ENCODE data around the gene ULK3.

ULK3 gene

DNA sequence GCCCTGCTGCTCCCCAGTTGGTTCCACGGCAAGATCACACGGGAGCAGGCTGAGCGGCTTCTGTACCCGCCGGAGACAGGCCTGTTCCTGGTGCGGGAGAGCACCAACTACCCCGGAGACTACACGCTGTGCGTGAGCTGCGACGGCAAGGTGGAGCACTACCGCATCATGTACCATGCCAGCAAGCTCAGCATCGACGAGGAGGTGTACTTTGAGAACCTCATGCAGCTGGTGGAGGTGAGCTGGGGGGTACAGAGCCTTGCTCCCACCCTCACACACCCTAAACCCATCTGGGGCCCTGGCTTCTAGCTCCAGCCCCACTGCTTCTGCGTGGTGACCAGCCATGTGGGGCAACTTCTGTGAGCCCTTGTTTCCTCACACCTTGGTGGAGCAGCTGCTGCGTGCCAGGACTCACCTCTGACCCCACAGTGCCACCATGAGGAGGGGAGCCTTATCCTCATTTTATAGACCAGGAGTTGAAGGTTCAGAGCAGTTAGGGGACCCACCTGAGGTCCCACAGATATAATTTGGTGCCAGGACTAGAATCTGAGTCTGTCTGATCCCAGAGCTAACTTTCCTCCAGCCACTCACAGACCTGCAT, 43.6 kb downstream of the ULK3 start:
- DNase-seq (ENCODE audit: low read depth), result no peak

DNA sequence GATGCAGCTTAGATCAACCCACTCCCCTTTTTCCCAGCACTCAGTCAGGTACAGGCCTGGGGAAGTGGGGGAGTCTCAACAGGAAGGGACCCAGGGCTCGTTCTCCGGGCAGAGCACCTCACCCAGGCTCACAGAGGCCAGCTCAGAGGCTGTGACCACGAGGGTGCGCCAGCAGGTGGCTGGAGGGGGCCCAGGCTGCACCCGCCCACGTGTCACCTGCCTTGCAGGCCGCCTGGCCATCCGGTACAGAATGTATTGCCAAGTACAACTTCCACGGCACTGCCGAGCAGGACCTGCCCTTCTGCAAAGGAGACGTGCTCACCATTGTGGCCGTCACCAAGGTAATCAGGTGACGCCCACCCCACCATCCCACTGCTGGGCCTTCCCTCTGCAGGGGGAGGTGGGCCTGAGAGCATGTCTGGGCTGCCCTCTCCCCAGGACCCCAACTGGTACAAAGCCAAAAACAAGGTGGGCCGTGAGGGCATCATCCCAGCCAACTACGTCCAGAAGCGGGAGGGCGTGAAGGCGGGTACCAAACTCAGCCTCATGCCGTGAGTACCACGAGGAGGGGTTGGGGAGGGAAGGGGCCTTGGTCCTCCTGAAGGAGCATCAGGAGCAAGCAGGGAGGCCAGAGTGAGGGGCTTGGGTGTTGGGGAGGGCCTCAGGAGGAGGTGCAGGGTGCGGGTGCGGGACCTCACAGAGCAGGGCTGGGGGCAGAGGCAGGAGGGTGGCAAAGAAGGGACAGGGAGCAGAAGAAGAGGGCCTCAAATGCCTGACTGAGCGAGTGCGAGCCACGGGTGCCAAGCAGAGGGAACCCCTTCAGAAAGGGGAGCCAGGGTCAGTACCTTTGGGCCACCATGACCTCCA, 44.3 kb downstream of the ULK3 start:
- no peak for DNase-seq (ENCODE audit: low read depth)

DNA sequence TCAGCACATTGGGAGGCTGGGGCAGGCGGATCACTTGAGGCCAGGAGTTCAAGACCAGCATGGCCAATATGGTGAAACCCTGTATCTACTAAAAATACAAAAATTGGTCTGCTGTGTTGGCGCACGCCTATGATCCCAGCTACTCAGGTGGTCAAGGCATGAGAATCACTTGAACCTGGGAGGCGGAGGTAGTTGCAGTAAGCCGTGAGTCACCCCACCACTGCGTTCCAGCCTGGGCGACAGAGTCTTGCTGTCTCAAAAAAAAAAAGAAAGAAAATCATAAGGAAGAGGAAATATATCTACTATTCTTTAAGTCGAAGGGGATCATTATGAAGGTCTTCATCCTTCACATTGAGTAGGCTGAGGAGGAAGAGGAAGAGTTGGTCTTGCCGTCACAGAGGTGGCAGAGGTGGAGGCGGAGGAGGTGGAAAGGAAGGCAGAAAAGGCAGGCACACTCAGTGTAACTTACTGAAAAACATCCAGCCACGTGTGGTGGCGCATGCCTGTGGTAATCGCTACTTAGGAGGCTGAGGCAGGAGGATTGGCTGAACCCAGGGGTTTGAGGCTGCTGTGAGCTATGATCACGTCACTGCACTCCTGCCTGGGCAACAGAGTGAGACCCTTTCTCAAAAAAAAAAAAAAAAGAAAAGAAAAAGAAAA, 46.9 kb downstream of the ULK3 start:
- no peak for DNase-seq (ENCODE audit: low read depth)

DNA sequence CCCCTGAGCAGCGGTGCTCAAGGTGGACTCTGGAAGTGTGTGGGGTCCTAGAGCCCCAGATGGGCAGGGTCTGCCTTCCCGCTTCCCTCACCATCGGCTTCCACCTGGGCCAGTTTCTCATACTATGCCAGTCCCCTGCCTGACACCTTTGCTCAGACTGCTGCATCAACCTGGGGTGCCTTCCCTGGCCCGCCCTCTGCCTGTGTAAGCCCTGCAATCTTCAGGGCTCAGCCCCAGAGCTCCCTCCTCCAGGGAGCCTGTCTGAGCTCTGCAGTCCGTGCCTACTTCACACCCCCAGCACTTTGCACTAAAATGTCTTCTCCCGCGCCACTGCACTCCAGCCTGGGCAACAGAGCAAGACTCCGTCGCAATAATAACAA, 48.0 kb downstream of the ULK3 start:
- DNase-seq (ENCODE audit: low read depth), result no peak

DNA sequence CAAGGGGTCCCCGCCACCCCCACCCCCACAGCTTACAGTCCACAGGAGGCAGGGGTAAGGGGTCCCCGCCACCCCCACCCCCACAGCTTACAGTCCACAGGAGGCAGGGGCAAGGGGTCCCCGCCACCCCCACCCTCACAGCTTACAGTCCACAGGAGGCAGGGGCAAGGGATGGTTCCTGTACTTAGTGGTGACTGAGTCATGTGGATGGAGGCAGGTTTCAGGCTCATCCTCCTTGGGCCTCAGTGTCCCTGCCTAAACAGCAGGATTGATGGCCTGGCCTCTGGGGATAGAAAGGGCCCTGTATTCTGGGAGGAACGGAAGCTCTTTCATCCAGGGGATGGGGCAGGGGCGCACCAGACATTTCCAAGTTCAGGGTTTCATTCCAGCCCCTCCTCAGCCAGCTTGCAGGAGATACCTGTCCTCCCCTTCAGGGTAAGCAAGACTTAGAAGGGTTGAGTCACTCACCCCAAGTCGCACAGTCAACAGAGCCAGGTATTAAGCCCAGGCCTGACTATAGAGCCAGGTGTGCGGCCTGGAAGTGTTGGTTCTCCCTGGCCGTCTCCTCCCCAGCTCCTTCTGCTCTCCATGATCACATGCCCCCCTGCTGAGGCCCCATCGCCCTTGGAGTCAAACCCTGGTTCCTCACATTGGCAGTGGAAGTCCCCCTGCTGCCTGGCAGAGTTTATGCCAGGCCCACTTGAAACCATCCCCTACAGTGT, 48.5 kb downstream of the ULK3 start:
- DNase-seq (ENCODE audit: low read depth), result no peak

DNA sequence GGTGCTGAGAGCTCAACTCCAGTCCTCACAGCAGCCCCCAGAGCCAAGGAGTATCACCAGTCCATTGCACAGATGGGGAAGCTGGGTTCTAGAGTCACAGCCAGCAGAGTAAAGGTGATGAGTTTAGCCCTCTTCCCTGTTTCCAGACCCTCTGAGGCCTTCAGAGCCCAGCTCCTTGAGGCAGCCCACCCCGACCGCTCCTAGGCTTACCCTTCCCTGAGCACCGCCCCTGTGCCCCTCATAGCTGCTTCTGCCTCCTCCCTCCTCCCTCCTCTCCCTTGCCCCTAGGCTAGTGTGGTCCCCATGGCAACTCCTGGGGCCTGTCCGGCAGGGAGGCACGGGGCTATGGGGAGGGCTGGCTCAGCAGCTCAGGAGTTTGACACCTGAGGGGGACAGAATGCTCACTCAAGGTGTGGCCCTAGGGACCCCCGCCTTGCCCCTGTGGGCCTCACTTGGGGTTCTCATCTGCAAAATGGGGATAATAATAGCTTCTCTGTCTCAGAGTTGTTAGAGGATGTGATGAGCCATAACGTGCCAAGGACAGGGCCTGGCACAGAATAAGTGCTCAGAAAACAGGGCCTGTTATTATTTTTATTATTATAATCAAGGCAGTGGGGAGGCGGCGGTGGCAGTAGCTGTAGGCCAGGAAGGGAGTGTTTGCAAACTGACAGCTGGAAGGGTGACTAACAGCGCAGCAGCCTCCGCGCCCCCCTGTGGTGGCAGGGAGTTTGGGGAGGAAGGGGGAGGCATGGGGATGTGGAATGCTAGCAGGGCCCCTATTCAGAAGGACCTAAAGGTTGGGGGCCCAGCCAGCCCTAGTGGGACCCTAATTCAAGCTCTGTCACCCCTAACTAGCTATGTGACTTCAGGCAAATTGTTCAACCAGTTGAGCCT, 49.6 kb downstream of the ULK3 start:
- peak; percentile 63 for DNase-seq (ENCODE audit: low read depth)

DNA sequence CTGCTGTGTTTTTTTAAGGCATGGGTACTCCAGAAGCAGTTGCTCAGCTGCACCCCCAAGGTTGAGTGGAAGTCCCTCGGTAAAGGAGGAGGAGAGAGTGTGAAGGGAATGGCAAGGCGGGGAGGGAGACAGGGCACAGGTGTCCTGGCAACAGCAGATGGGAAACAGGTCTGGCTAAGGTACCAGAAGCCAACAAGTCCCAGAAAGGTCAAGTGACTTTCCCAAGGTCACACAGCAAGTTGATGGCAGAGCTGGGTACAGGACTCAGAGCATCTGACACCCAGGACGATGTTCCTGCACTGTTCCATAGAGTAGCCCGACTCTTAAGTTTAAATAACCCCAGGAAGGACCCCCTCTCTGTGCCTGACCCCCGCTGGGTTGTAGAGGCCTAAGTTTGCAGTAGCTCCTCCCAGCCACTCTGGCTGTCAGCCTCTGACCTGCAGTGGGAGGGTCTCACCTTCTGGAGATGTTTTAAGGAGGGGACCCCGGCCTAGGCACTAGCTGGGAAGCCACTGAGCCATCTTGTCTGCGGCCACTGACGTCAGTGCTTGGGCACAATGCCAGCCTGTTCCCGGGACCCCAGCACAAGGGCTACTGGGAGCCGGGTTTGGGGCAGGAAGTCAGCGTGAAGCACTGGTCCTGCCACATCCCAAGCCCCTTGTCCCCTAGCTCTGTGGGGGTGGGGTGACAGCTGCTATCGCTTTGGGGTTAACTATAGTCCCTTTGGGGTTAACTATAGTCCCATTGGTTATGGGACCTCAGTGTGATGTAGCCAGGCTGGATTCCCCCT, 50.5 kb downstream of the ULK3 start:
- DNase-seq (ENCODE audit: low read depth), result no peak

DNA sequence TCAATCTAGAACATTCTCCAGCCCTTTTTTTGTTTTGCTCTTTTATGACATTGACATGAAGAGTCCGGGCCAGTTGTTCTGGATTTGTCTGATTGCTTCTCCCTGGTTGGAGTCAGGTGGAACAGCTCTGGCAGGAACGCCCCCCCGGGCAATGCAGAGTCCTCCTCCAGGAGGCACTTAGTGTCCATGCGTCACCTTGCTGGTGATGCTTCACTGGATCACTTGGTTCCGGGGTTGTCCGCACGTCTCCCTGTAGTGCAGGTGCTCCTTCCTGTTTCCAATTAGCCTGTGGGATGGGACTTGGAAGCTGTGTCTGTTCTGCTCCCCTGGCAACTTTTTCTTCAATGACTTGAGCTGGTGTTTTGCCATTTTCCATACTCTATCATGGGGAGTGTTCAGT, 51.3 kb downstream of the ULK3 start:
- DNase-seq (ENCODE audit: low read depth), result no peak

DNA sequence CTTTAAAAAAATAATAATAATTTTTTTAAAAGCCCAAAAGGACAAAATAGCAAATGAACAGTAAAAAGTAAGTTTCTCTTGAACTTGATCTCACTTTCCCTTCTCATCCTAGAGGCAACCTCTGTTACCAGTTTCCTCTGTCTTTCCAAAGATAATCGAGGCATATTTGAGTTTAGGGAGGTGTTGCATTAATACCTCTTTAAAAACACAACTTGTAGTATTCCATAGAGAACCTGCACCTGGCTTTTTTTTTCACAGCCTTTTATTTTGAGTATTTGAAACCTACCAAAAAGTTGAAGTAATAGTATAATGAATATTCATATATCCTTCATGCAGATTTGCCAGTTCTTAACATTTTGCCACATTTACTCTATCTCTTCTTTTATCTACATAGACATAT, 51.9 kb downstream of the ULK3 start:
- DNase-seq (ENCODE audit: low read depth), result no peak

DNA sequence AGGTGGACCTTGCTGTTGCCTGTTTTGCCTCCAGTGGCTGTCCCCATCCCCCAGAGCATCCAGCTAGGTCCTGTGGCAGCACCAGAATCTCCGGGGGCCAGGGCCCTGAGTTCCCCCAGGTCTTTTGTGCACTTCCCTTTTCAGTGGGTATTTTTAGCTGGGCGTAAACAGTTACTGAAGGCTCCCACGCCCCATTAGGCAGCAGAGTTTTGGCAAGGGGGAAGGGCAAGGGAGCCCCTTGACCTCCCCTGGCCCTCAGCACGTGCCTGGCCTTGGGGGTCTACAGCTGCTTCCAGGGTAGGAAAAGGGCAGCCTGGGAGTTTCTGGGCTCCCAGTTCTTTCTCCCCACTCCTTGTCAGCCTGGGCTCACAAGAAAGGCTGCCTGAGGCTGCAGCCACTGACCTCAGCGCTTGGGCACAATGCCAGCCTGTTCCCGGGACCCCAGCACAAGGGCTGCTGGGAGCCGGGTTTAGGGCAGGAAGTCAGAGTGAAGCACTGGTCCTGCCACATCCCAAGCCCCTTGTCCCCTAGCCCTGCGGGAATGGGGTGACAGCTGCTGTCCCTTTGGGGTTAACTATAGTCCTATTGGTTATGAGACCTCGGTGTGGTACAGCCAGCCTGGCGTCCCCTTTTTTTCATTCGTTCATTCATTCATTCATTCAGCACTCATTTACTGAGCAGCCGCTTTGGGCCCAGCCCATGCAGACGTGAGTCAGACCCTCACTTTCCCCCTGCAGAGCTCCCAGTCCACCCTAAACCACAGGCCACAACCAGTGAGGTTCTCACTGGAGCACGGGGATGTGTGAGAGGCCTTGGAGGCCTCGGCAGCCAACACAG, 52.7 kb downstream of the ULK3 start:
- DNase-seq (ENCODE audit: low read depth), result no peak

DNA sequence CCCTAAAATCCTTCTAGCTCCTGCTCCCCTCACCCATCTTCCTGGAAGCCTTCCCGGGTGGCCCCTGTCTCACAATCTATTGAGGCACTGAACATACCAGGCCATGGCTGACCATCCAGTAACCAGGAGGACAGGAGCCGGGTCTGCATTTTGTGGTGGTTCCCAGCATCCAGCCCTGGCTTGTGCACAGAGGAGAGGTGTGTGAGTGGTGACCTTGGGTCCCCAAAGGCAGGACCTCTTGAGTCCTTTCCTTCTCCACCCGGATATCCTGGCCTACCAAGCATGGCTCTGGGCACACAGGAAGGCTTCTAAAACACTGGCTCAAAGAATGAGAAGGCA, 53.2 kb downstream of the ULK3 start:
- DNase-seq (ENCODE audit: low read depth), result no peak

DNA sequence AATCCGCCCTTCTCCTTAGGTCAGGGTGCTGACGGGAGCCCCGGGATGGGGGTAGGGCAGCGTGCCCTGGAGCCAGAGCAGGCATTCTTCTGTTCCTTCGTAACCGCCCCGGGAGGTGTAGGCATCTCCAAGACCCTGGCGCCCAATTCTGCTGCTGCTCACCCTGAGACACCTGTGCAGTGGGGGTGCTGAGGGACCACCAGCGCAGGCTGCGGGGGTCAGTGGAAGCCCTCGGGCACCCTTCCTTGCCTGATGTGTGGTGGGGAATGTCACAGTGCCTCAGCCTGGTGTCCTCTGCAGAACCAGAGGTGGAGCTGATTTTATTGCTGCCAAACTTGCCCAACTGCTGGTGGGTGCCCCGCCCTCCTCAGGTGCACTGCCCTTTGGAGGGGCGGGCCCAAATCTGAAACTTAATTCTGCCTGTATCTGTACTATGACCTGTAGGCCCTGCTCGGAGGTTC, 53.8 kb downstream of the ULK3 start:
- no peak for DNase-seq (ENCODE audit: low read depth)

DNA sequence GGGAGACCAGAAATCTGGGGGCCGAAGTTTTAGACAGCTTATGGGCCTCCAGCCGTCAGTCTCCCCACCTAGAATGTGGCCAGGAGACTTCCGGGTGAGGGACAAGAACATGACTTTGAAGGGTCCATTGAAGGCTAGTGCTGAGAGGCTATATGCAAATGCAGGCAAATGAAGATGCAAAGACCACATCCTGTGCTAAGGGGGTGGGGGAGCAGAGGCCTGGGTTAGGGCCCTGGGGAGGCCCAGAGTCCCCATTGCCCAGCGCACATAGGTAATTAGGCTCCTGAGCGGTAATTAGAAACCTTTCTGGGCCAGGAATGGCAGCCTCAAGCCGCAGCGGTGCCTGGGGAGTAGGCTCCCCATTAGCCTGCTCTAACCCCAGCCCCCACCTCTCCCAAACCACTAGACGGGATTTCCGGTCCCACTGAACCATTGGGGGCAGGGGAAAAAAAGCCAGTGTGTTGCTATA, 54.2 kb downstream of the ULK3 start:
- no peak for DNase-seq (ENCODE audit: low read depth)

DNA sequence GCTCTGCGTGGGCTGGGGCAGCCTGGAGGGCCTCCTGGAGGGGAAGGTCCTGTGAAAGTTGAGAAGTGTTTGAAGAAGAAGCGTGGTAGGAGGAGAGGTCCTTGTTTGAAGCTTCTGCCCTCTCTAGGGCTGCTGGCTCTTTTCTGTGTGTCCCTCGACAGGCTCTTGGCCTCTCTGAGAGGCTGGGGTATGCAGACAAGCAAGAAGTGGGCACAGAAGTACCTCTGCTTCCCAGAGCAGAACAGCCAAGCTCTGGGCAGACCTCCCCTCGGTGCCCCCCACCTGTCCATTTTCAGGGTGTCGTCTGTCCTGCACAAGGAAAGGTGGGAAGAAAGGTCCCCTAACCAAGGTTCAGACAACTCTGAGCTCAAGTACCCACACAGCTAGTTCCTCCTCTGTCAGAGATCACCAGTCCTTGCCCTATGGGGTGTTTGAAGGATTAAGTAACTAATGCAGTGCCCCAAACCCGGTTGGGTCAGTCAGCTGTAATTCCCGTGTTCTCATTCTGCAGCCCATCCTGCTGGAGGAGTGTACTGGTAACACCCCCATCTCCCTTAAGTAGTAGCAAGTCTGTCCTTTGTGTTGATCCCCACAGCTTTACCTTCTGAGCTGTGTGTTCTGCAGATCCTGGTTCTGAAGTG, 54.8 kb downstream of the ULK3 start:
- DNase-seq (ENCODE audit: low read depth), result no peak

DNA sequence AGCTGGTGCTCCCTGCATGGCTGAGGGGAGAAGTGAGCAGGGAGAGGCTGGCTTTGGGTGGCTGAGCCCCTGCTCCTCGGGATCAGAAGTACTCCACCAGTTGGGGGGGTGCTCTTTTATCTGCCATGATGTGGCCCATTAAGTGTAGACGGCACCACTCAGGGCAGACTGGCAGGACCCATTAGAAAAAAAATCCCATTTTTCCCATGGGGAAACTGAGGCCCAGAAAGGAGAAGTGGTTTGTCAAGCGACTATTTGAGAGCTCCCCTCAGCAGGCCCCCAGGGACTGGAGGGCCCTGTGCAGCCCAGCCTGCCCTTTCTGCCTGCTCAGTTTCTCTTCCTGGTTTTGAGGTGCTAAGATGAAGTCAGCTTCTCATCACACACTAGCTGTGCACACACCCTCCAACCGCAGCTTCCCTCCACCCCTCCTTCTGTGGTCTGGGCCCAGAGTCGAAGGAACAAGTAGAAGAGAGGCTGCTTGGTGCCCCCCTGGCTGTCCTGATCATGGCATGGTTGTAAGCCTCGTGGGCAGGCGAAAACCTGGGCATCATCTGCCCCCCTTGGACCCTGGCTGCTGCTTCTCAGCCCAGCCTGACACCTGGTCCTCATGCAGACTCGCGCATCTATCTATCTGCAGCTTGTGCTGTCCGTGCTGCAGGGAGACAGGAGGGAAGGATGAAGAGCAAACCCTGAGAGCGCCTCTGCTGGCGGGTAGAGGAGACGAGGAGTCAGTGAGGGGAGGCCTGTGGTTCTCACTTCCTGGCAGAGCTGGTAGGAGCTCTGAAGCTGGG, 55.5 kb downstream of the ULK3 start:
- peak; percentile 85 for DNase-seq (ENCODE audit: low read depth)

DNA sequence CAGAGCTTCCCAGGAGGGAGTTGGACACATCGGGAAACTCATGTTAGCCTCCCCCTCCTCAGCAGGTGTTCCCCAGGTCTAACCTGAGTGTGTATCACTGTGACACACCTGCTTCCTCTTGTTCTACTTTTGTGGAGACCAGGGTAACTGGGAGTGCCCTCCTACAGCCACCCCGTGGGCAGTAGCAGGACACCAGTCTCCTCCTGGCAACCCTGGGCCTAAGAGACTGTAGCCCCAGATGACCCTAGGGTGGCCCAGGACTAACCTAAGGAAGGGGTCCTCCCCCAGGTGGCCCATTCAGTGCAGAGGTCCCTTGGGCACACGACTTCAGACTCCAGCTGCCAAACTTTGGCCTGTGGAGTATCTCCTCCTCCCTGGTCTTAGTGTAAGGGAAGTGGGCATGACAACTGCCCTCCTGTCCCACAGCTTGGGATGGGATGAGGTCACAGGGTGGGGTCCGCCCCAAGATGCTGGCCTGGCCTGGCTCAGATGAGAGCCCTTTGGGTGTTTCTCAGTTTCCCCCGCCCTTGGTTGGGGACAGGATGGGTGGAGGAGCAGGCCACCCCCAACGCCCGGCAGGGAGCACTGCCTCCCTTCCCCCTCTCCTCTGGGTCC, 56.3 kb downstream of the ULK3 start:
- DNase-seq (ENCODE audit: low read depth), result no peak
